ENCODE results near the gene FAM174A.

GRCh38 chr5:100518377-100518776 lies 16.8 kb upstream of the FAM174A start:
- TF ChIP-seq, protein P1, sequence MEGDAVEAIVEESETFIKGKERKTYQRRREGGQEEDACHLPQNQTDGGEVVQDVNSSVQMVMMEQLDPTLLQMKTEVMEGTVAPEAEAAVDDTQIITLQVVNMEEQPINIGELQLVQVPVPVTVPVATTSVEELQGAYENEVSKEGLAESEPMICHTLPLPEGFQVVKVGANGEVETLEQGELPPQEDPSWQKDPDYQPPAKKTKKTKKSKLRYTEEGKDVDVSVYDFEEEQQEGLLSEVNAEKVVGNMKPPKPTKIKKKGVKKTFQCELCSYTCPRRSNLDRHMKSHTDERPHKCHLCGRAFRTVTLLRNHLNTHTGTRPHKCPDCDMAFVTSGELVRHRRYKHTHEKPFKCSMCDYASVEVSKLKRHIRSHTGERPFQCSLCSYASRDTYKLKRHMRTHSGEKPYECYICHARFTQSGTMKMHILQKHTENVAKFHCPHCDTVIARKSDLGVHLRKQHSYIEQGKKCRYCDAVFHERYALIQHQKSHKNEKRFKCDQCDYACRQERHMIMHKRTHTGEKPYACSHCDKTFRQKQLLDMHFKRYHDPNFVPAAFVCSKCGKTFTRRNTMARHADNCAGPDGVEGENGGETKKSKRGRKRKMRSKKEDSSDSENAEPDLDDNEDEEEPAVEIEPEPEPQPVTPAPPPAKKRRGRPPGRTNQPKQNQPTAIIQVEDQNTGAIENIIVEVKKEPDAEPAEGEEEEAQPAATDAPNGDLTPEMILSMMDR (IDR thresholded peaks at IDR 0.05) = no peak
- no peak for TF ChIP-seq POLR2AphosphoS5 (IDR thresholded peaks at IDR 0.05; ENCODE audit: low read depth, low read length)
- TF ChIP-seq, protein P2, sequence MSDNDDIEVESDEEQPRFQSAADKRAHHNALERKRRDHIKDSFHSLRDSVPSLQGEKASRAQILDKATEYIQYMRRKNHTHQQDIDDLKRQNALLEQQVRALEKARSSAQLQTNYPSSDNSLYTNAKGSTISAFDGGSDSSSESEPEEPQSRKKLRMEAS (IDR thresholded peaks at IDR 0.05; ENCODE audit: low read depth) = no peak
- no peak for TF ChIP-seq YY1 (IDR thresholded peaks at IDR 0.05; ENCODE audit: low read depth)
- no peak for TF ChIP-seq EZH2phosphoT487 (IDR thresholded peaks at IDR 0.05; ENCODE audit: borderline replicate concordance, low read depth)
- no peak for TF ChIP-seq FOSL2 (IDR thresholded peaks at IDR 0.05; ENCODE audit: borderline replicate concordance, low read depth)

Data from SK-N-SH (cell line).